ENCODE results near the gene HOXB4.

The HOXB4 gene

GRCh38 chr17:48609033-48609432 is 30.9 kb upstream of the HOXB4 start:
- no peak overlapping the region; the same call in 1 of the 2 replicates for H3K4me3 ChIP-seq (ENCODE audit: low read depth, low read length)
- TF ChIP-seq, protein P1, sequence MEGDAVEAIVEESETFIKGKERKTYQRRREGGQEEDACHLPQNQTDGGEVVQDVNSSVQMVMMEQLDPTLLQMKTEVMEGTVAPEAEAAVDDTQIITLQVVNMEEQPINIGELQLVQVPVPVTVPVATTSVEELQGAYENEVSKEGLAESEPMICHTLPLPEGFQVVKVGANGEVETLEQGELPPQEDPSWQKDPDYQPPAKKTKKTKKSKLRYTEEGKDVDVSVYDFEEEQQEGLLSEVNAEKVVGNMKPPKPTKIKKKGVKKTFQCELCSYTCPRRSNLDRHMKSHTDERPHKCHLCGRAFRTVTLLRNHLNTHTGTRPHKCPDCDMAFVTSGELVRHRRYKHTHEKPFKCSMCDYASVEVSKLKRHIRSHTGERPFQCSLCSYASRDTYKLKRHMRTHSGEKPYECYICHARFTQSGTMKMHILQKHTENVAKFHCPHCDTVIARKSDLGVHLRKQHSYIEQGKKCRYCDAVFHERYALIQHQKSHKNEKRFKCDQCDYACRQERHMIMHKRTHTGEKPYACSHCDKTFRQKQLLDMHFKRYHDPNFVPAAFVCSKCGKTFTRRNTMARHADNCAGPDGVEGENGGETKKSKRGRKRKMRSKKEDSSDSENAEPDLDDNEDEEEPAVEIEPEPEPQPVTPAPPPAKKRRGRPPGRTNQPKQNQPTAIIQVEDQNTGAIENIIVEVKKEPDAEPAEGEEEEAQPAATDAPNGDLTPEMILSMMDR (IDR thresholded peaks at IDR 0.05; ENCODE audit: low read depth, low read length) = no peak

DNA sequence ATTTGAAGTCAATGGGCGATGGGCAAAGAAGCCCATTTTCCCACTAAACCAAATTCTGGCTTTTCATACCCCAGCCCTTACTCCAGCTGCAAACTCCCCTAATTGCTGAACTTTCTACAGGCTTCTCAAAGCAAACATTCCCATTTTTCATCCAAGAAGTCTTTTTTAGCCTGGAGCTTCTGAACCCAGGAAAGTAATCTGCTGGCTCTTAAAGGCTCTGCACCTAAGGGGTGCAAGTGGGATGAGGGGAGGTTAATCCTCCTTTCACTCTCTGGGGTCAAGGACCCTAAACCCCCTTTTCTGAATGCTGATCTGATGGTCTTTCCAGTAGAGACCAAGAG is 30.3 kb upstream of the HOXB4 start:
- no peak overlapping the region for H3K4me3 ChIP-seq (ENCODE audit: low read depth, low read length)

DNA sequence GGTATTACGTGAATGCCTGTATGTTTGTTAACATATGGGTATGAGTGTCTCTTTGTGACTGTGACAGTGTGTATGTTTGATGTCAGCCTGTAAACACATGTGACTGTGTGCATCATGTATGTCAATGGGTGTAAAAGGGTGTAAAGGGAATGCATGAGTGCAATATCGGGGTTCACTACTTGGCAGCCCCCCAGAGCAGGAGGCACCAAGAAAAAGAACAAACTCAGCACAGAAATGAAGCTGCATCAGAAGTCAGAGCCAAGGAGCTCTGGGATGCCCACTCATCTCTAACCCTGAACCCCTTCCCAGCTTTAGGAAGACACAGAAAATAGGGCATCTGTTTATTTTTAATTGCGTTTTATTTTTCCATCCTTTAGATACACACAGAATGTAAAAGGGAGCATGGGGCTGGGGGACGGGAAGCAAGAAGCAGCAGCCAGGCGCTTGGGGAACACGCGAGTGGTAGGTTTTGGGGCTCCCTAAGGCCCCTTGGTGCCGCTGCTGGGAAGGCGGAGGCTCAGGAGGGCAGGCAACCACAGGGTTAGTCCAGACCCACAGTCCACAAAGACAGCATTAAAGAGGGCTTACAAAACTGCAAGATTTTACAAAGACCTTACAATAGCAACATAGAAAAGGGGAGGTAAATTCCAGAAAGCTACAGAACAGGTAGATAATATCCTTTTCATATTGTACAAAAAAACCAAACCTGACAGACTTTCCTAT is 28.9 kb upstream of the HOXB4 start:
- TF ChIP-seq, protein P1 (IDR thresholded peaks at IDR 0.05; ENCODE audit: low read depth, low read length) = no peak
- no peak overlapping the region for H3K4me3 ChIP-seq (ENCODE audit: low read depth, low read length)

More for the DNA sequence above, 30.3 kb upstream of the HOXB4 start:
- TF ChIP-seq, protein P1 (IDR thresholded peaks at IDR 0.05; ENCODE audit: low read depth, low read length) = no peak

DNA sequence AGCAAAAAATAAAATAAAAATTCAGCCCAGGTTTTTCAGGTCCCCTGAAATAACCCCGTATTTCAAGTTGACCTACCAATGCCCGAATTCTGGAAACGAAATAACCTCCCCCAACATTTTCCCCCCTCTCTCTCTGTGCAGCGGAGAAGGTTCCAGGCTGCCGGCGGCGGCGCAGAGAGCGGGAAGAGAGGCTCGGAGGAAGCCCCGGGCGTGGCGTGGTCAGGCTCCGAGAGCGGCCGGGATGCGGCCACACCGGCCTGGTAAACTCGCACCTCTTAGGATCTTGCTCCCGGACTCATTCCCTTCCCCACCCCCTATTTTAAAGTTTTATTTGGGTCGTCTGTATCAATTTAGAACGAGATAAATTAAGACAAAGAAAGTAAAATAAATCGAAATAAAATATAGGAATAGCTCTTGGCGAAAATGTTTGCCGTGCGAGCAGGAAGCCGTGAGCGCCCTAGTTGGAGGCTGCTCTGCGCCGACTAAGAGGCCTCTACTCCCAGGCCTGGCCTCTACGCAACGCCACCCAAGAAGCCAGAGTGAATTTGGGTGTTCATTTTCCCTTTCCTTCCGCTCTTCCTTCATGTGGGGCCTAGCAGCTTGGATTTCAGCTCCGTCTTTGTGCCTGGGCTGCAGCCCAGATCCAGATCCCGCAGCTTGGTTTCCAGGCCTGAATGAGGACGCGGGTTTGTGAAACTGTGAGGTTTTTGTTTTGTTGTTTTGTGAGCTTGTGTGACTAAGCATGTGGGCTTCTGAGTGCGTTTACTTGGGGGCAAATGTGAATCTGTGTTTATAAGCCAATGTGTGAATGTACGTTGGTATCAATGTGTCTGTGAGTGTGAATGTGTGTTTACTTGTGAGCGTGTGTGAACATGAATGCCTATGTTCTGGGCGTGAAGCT is 28.1 kb upstream of the HOXB4 start:
- no peak overlapping the region for H3K4me3 ChIP-seq (ENCODE audit: low read depth, low read length)
- TF ChIP-seq, protein P1 (IDR thresholded peaks at IDR 0.05; ENCODE audit: low read depth, low read length) = no peak

- no peak overlapping the region for H3K4me3 ChIP-seq (ENCODE audit: low read depth, low read length)
These were observed 27.3 kb upstream of the HOXB4 start for GRCh38 chr17:48605409-48605919.

GRCh38 chr17:48604770-48605329 is 26.7 kb upstream of the HOXB4 start, which contains the start of gene HOXB6:
Gene HOXB6 (minus strand): TSS chr17:48604986. CDS start chr17:48598150, 6,836 bp downstream.
- peak within 1 kb of the TSS; percentile 38 for H3K4me3 ChIP-seq (ENCODE audit: low read depth, low read length)
- TF ChIP-seq, protein P1 (IDR thresholded peaks at IDR 0.05; ENCODE audit: low read depth, low read length) = no peak

More at GRCh38 chr17:48605409-48605919, 27.3 kb upstream of the HOXB4 start:
- TF ChIP-seq, protein P1 (IDR thresholded peaks at IDR 0.05; ENCODE audit: low read depth, low read length) = no peak
